H1 (cell line): ENCODE results near the gene MARCHF3.

Experiments used
- CBX5 ChIP-seq: fragments of 300-800, 300-1000 bp; sonication (generic); IDR thresholded peaks from 2 replicates; pipeline ENCODE4 v1.7.1; 2016; ENCODE audit warnings: antibody characterized with exemption, low read length, low read depth
- CHD7 ChIP-seq: fragments of 300-600 bp; sonication (generic); IDR thresholded peaks from 2 replicates; pipeline ENCODE4 v1.7.1; 2012; ENCODE audit warnings: low read length, moderate library complexity, mild to moderate bottlenecking, inconsistent platforms; ENCODE audit not compliant: insufficient replicate concordance
- CTCF ChIP-seq, 3 experiments: IDR thresholded peaks; 1 replicate in 2 of 3; 2 replicates in 1 of 3; pipeline versions ENCODE4 v1.5.1 to v1.6.1; 2011; ENCODE audit warnings: low read length in 3 of 3, mild to moderate bottlenecking in 3 of 3, inconsistent platforms in 2 of 3, low read depth in 1 of 3, moderate library complexity in 1 of 3; ENCODE audit not compliant: insufficient read depth in 1 of 3; ENCODE audit errors: control extremely low read depth in 1 of 3
- EZH2 ChIP-seq: fragments of 200-600 bp; sonication (generic); IDR thresholded peaks from 2 replicates; pipeline ENCODE4 v1.7.1; 2012; ENCODE audit warnings: low read depth, mild to moderate bottlenecking, moderate library complexity, low read length, inconsistent platforms; ENCODE audit not compliant: severe bottlenecking
- GABPA ChIP-seq: IDR thresholded peaks from 2 replicates; pipeline ENCODE4 v1.6.1; 2011; ENCODE audit warnings: mild to moderate bottlenecking, low read length, moderate library complexity, borderline replicate concordance; ENCODE audit not compliant: insufficient read depth
- JUN ChIP-seq: IDR thresholded peaks from 2 replicates; pipeline ENCODE4 v1.6.1; 2011; ENCODE audit warnings: low read depth, mild to moderate bottlenecking, improper control_type of control experiment, low read length
- MAX ChIP-seq: IDR thresholded peaks from 2 replicates; pipeline ENCODE4 v1.6.1; 2012; ENCODE audit warnings: inconsistent platforms
- RAD21 ChIP-seq, 2 experiments: IDR thresholded peaks in 1 of 2; conservative IDR thresholded peaks in 1 of 2; 2 replicates each; pipeline ENCODE4 v1.6.1; 2011; ENCODE audit warnings: low read depth in 2 of 2, low read length in 2 of 2, improper control_type of control experiment in 1 of 2, inconsistent platforms in 1 of 2, mild to moderate bottlenecking in 1 of 2, moderate library complexity in 1 of 2
- RNF2 ChIP-seq: fragments of 200-900, 300-1000 bp; sonication (generic); IDR thresholded peaks from 2 replicates; pipeline ENCODE4 v1.7.1; 2016; ENCODE audit warnings: borderline replicate concordance, low read depth, mild to moderate bottlenecking, antibody characterized with exemption, low read length; ENCODE audit not compliant: poor library complexity, severe bottlenecking; ENCODE audit errors: missing control alignments
- SIX5 ChIP-seq: IDR thresholded peaks from 2 replicates; pipeline ENCODE4 v1.6.1; 2011; ENCODE audit warnings: mild to moderate bottlenecking, low read depth, low read length
- TAF1 ChIP-seq: IDR thresholded peaks from 2 replicates; pipeline ENCODE4 v1.6.1; 2011; ENCODE audit warnings: mild to moderate bottlenecking, low read depth, low read length
- TAF7 ChIP-seq: optimal IDR thresholded peaks from 2 replicates; pipeline ENCODE3; 2011; ENCODE audit warnings: low read depth, mild to moderate bottlenecking, inconsistent platforms, low read length, moderate library complexity, borderline replicate concordance

- TF ChIP-seq CTCF (IDR thresholded peaks at IDR 0.05; ENCODE audit: control extremely low read depth in 1 of 3, insufficient read depth in 1 of 3, low read depth in 1 of 3, low read length in 3 of 3) (no peak), RAD21 (IDR thresholded peaks at IDR 0.05 in 1 of 2, conservative IDR thresholded peaks at IDR 0.05 in 1 of 2; ENCODE audit: low read depth in 2 of 2, low read length in 2 of 2) (no peak), CBX5 (no peak), JUN (no peak), GABPA (no peak), CHD7 (no peak), RNF2 (no peak), EZH2 (no peak), SIX5 (no peak), MAX (no peak), TAF1 (no peak), TAF7 (no peak)
Observed at GRCh38 chr5:126924331-126925033, 105.9 kb downstream of the MARCHF3 start.
